A673 (cell line): ENCODE data around the gene SART1.

ENCODE experiments used
- EZH2 ChIP-seq: fragments of 200-600 bp; sonication (generic); IDR thresholded peaks from 2 replicates; pipeline ENCODE4 v1.6.1; 2017; ENCODE audit warnings: borderline replicate concordance, low read depth, mild to moderate bottlenecking, mixed read lengths, antibody characterized with exemption, low read length; ENCODE audit not compliant: poor library complexity, severe bottlenecking
- TF ChIP-seq, protein P1 (sequence below): fragments of 300-800, 200-600 bp; sonication (generic); conservative IDR thresholded peaks from 2 replicates; pipeline ENCODE4 v1.5.1; 2017; ENCODE audit warnings: low read depth, mild to moderate bottlenecking, antibody characterized with exemption, low read length, moderate library complexity, mixed read lengths

DNA sequence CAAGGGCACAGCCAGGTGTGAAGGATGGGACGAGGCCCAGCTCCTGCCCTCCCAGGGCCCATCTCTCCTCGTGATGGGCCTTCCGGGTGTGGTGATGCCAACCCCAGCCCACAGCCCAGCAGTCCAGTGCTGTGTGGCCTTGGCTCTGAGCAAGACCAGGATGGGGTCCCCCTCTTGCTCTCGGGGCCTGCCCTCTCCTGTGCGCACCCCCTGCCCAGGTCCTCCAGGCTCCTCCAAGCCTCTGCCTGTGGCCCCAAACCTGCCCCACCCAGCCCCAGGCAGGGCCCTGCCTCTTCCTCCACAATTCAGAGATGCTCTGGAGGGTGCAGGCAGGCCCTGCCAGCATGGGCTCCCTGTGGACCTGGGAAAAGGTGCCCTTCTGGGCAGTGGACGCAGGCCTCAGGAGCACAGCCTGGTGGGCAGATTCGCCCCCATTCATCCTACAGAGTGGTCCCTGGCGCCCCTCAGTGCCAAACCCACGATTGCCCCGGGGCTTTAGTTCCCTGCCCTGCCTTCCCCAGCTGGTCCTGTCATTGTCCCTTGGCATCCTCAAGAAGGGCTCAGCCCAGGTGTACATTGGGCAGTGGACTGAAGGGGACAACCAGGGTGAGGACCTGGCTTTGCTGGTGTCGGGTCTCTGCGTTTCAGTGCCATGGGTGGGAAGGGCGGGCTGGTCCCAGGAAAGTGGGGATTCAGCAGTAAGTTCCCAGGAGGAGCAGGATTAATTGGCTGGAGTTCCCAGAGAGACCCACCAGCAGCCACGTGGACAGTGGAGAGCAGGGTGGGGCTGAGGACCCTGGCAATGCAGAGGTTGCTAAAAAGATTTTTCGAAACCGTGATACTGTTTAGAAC, 20.7 kb downstream of the SART1 start:
- TF ChIP-seq EZH2, result no peak
- TF ChIP-seq, protein P1, sequence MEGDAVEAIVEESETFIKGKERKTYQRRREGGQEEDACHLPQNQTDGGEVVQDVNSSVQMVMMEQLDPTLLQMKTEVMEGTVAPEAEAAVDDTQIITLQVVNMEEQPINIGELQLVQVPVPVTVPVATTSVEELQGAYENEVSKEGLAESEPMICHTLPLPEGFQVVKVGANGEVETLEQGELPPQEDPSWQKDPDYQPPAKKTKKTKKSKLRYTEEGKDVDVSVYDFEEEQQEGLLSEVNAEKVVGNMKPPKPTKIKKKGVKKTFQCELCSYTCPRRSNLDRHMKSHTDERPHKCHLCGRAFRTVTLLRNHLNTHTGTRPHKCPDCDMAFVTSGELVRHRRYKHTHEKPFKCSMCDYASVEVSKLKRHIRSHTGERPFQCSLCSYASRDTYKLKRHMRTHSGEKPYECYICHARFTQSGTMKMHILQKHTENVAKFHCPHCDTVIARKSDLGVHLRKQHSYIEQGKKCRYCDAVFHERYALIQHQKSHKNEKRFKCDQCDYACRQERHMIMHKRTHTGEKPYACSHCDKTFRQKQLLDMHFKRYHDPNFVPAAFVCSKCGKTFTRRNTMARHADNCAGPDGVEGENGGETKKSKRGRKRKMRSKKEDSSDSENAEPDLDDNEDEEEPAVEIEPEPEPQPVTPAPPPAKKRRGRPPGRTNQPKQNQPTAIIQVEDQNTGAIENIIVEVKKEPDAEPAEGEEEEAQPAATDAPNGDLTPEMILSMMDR, result no peak
